ENCODE measurements around the gene SARS1.
"Not testable (repeated sequence)": the region's sequence is repeated elsewhere in the genome, so short reads cannot be mapped to it uniquely, and the experiment has no call there.

SARS1 gene

GRCh38 chr1:109279615-109280278 lies 66.0 kb downstream of the SARS1 start:
- no peak for DNase-seq

- no peak for DNase-seq
Measured at GRCh38 chr1:109280862-109281261, 67.1 kb downstream of the SARS1 start.

- DNase-seq: peak in 1 of 2 donors; percentile 22
Measured at GRCh38 chr1:109281680-109282496, 68.2 kb downstream of the SARS1 start.

- DNase-seq: no peak
Measured at GRCh38 chr1:109282497-109282951, 68.8 kb downstream of the SARS1 start.

GRCh38 chr1:109282952-109283747 lies 69.4 kb downstream of the SARS1 start, which contains the start of gene PSRC1:
PSRC1 (minus strand) TSS chr1:109283145.
- DNase-seq: peak; percentile 87 to 91

- no peak for DNase-seq
Measured at GRCh38 chr1:109283748-109284600, 70.3 kb downstream of the SARS1 start.

- DNase-seq: not testable (repeated sequence)
Measured at GRCh38 chr1:109286762-109287161, 73.0 kb downstream of the SARS1 start.
